Neural cell (in vitro differentiated cells): ENCODE measurements around the gene SLC35A5. TPM values are rescaled to one million over a fixed set of nuclear protein-coding genes. Genes with fewer than 3 reads are reported as not detected.

Source experiments
- H2AFZ ChIP-seq: fragments of 200-600, 300-800 bp; sonication (generic), shearing (Covaris generic); 2 replicates; pipeline ENCODE4 v1.6.0; 2014; ENCODE audit warnings: low read depth, mild to moderate bottlenecking, antibody characterized with exemption, low read length, moderate library complexity
- H3F3A ChIP-seq: fragments of 200-600 bp; shearing (Covaris generic); 2 replicates; pipeline ENCODE4 v1.6.1; 2016; ENCODE audit warnings: mild to moderate bottlenecking, moderate library complexity, mixed read lengths, antibody characterized with exemption, low read length; ENCODE audit not compliant: insufficient read depth, poor library complexity, severe bottlenecking
- H3K27ac ChIP-seq: fragments of 200-600, 300-800 bp; sonication (generic), shearing (Covaris generic); 2 replicates; pipeline ENCODE4 v1.5.1; 2014; ENCODE audit warnings: mild to moderate bottlenecking, low read length, moderate library complexity
- H3K27me3 ChIP-seq: fragments of 300-800, 200-600 bp; sonication (generic), shearing (Covaris generic); 2 replicates; pipeline ENCODE4 v1.6.0; 2014; ENCODE audit warnings: mild to moderate bottlenecking, low read depth, low read length, moderate library complexity; ENCODE audit not compliant: insufficient read depth
- H3K36me3 ChIP-seq: fragments of 300-800, 200-600 bp; sonication (generic), shearing (Covaris generic); 2 replicates; pipeline ENCODE4 v1.5.1; 2014; ENCODE audit warnings: mild to moderate bottlenecking, antibody characterized with exemption, low read length, moderate library complexity; ENCODE audit not compliant: insufficient read depth
- H3K4me2 ChIP-seq: fragments of 300-800, 200-600 bp; sonication (generic), shearing (Covaris generic); 2 replicates; pipeline ENCODE4 v1.6.0; 2014; ENCODE audit warnings: mild to moderate bottlenecking, low read length
- H3K4me3 ChIP-seq: fragments of 300-800, 200-600 bp; sonication (generic), shearing (Covaris generic); 2 replicates; pipeline ENCODE4 v1.5.1; 2014; ENCODE audit warnings: mild to moderate bottlenecking, low read length, moderate library complexity
- H3K79me2 ChIP-seq: fragments of 200-600 bp; shearing (Covaris generic); replicated peaks from 2 replicates; pipeline ENCODE4 v1.6.0; 2014; ENCODE audit warnings: mild to moderate bottlenecking, low read length, moderate library complexity; ENCODE audit not compliant: insufficient read depth
- H3K9ac ChIP-seq: fragments of 300-800, 200-600 bp; sonication (generic), shearing (Covaris generic); 2 replicates; pipeline ENCODE4 v1.6.1; 2016; ENCODE audit warnings: mild to moderate bottlenecking, low read length, mixed read lengths
- H3K9me2 ChIP-seq: fragments of 200-600 bp; shearing (Covaris generic); 2 replicates; pipeline ENCODE4 v1.6.1; 2016; ENCODE audit warnings: mild to moderate bottlenecking, low read length, mixed read lengths; ENCODE audit not compliant: insufficient read depth
- H3K9me3 ChIP-seq: fragments of 200-600, 300-800 bp; sonication (generic), shearing (Covaris generic); 2 replicates; pipeline ENCODE4 v1.6.1; 2016; ENCODE audit warnings: mild to moderate bottlenecking, mixed run types, low read length, moderate library complexity, mixed read lengths
- H4K20me1 ChIP-seq: fragments of 200-600 bp; shearing (Covaris generic); 2 replicates; pipeline ENCODE4 v1.6.1; 2016; ENCODE audit warnings: mild to moderate bottlenecking, mixed run types; ENCODE audit not compliant: insufficient read depth
- CTCF ChIP-seq: fragments of 450-650 bp; IDR thresholded peaks from 2 replicates; pipeline ENCODE4 v1.5.1; 2014; ENCODE audit warnings: antibody characterized with exemption, mild to moderate bottlenecking, moderate library complexity; ENCODE audit not compliant: poor library complexity, severe bottlenecking
- EP300 ChIP-seq: fragments of 450-650 bp; conservative IDR thresholded peaks from 2 replicates; pipeline ENCODE4 v1.6.1; 2014; ENCODE audit warnings: antibody characterized with exemption, mild to moderate bottlenecking, moderate library complexity; ENCODE audit not compliant: poor library complexity, severe bottlenecking
- EZH2 ChIP-seq: fragments of 200-600, 300-800 bp; shearing (Covaris generic), sonication (generic); IDR thresholded peaks from 2 replicates; pipeline ENCODE4 v1.6.1; 2014; ENCODE audit warnings: antibody characterized with exemption, low read length, borderline replicate concordance, mild to moderate bottlenecking; ENCODE audit not compliant: insufficient read depth, poor library complexity, severe bottlenecking
- MXI1 ChIP-seq: fragments of 450-650 bp; conservative IDR thresholded peaks from 2 replicates; pipeline ENCODE4 v1.6.1; 2014; ENCODE audit warnings: antibody characterized with exemption, mild to moderate bottlenecking; ENCODE audit not compliant: poor library complexity, severe bottlenecking
- POLR2AphosphoS5 ChIP-seq: IDR thresholded peaks from 2 replicates; pipeline ENCODE4 v1.6.1; 2012
- RAD21 ChIP-seq: fragments of 450-650 bp; conservative IDR thresholded peaks from 2 replicates; pipeline ENCODE4 v1.6.1; 2014; ENCODE audit warnings: antibody characterized with exemption, mild to moderate bottlenecking, moderate library complexity
- REST ChIP-seq: IDR thresholded peaks from 2 replicates; pipeline ENCODE4 v1.6.1; 2012; ENCODE audit warnings: borderline replicate concordance
- SMC3 ChIP-seq: fragments of 450-650 bp; conservative IDR thresholded peaks from 2 replicates; pipeline ENCODE4 v1.6.1; 2014; ENCODE audit warnings: antibody characterized with exemption, mild to moderate bottlenecking, moderate library complexity; ENCODE audit not compliant: poor library complexity
- TAF1 ChIP-seq: IDR thresholded peaks from 2 replicates; pipeline ENCODE4 v1.6.1; 2012; ENCODE audit warnings: low read depth
- polyA plus RNA-seq: library from polyadenylated mRNA; depleted of rRNA; stranded (reverse); fragments of >200 nt; gene quantifications from 2 replicates; pipeline ENCODE4 v1.2.3, GENCODE V29; 2014

Gene SLC35A5
- polyA plus RNA-seq, 1 donor from 2014 or later, result 100 TPM

GRCh38 chr3:112610121-112610520 lies 48.3 kb downstream of the SLC35A5 start:
- no peaks in the 10 kb centered on the region for H3K27me3 ChIP-seq
- no peak overlapping the region for H3K27ac ChIP-seq
- no peak overlapping the region for H3K4me2 ChIP-seq
- no peaks in the 10 kb centered on the region for H4K20me1 ChIP-seq
- H3K9ac ChIP-seq, result no peak overlapping the region
- no peaks in the 10 kb centered on the region for H3K9me3 ChIP-seq
- no peaks in the 10 kb centered on the region for H3K79me2 ChIP-seq
- H3K36me3 ChIP-seq, result no peaks in the 10 kb centered on the region
- no peaks in the 10 kb centered on the region for H3K9me2 ChIP-seq
- no peak overlapping the region for H3K4me3 ChIP-seq
- no peaks in the 10 kb centered on the region for H3F3A ChIP-seq
- no peak overlapping the region for H2AFZ ChIP-seq
- TF ChIP-seq CTCF, result no peak
- no peak for TF ChIP-seq REST
- TF ChIP-seq EP300, result no peak
- TF ChIP-seq TAF1, result no peak
- no peak for TF ChIP-seq POLR2AphosphoS5
- TF ChIP-seq RAD21, result no peak
- TF ChIP-seq SMC3, result no peak
- no peak for TF ChIP-seq EZH2
- no peak for TF ChIP-seq MXI1

- Histone ChIP-seq H3K4me3 (no peak overlapping the region), H3K27ac (no peak overlapping the region), H3K9ac (no peak overlapping the region), H4K20me1 (no peaks in the 10 kb centered on the region), H3F3A (no peaks in the 10 kb centered on the region), H2AFZ (no peak overlapping the region), H3K9me2 (no peaks in the 10 kb centered on the region), H3K27me3 (no peaks in the 10 kb centered on the region), H3K79me2 (no peaks in the 10 kb centered on the region), H3K9me3 (no peaks in the 10 kb centered on the region), H3K36me3 (no peaks in the 10 kb centered on the region), H3K4me2 (no peak overlapping the region)
- TF ChIP-seq EP300 (no peak), POLR2AphosphoS5 (no peak), REST (no peak), MXI1 (no peak), SMC3 (no peak), TAF1 (no peak), CTCF (no peak), EZH2 (no peak), RAD21 (no peak)
These were observed 50.1 kb downstream of the SLC35A5 start for GRCh38 chr3:112611752-112612515.
